Measurements from ENCODE around the gene AHRR. TPM values are rescaled to one million over a fixed set of nuclear protein-coding genes. Genes with fewer than 3 reads are reported as not detected.

The AHRR gene
- total RNA-seq, 1 experiment from 2014 or later, result 1.3 TPM

- H3K27me3 Mint-ChIP-seq (ENCODE audit: unreplicated experiment), result no peaks in the 10 kb centered on the region
- CTCF ChIA-PET, result no interaction called here
- peaks cover 5% of the 10 kb centered on the region for H3K9me3 Mint-ChIP-seq (ENCODE audit: low read depth, unreplicated experiment)
- BruUV-seq (replicated peaks), result no TSS peak
- no peak for DNase-seq
- intact Hi-C loops (cut with micrococcal nuclease; ENCODE audit: unreplicated experiment), result loop anchor here (10.0 kb wide), 1 partner anchor 166 kb away; the partner anchor contains the start of gene CEP72
- H3K36me3 Mint-ChIP-seq (ENCODE audit: insufficient read depth, unreplicated experiment), result peaks cover 78% of the 10 kb centered on the region
- TF ChIP-seq, protein P1, sequence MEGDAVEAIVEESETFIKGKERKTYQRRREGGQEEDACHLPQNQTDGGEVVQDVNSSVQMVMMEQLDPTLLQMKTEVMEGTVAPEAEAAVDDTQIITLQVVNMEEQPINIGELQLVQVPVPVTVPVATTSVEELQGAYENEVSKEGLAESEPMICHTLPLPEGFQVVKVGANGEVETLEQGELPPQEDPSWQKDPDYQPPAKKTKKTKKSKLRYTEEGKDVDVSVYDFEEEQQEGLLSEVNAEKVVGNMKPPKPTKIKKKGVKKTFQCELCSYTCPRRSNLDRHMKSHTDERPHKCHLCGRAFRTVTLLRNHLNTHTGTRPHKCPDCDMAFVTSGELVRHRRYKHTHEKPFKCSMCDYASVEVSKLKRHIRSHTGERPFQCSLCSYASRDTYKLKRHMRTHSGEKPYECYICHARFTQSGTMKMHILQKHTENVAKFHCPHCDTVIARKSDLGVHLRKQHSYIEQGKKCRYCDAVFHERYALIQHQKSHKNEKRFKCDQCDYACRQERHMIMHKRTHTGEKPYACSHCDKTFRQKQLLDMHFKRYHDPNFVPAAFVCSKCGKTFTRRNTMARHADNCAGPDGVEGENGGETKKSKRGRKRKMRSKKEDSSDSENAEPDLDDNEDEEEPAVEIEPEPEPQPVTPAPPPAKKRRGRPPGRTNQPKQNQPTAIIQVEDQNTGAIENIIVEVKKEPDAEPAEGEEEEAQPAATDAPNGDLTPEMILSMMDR (IDR thresholded peaks at IDR 0.05; ENCODE audit: unreplicated experiment), result no peak
- H3K27ac Mint-ChIP-seq (ENCODE audit: unreplicated experiment), result no peak overlapping the region
- H3K4me1 Mint-ChIP-seq (ENCODE audit: low read depth, unreplicated experiment), result peaks cover 28% of the 10 kb centered on the region
- H3K4me3 Mint-ChIP-seq (ENCODE audit: low read depth, unreplicated experiment), result no peak overlapping the region
Measured at GRCh38 chr5:449151-449550, 127.6 kb downstream of the AHRR start.

- intact Hi-C loops (cut with micrococcal nuclease; ENCODE audit: unreplicated experiment), result no loop called here
- CTCF ChIA-PET, result no interaction called here
- Mint-ChIP-seq H3K4me3 (ENCODE audit: low read depth, unreplicated experiment) (no peak overlapping the region), H3K27ac (ENCODE audit: unreplicated experiment) (no peak overlapping the region), H3K4me1 (ENCODE audit: low read depth, unreplicated experiment) (peaks cover 8% of the 10 kb centered on the region), H3K27me3 (ENCODE audit: unreplicated experiment) (no peaks in the 10 kb centered on the region), H3K9me3 (ENCODE audit: low read depth, unreplicated experiment) (peaks cover 5% of the 10 kb centered on the region), H3K36me3 (ENCODE audit: insufficient read depth, unreplicated experiment) (peaks cover 62% of the 10 kb centered on the region)
- TF ChIP-seq, protein P1 (IDR thresholded peaks at IDR 0.05; ENCODE audit: unreplicated experiment), result no peak
- no TSS peak for BruUV-seq (replicated peaks)
- no peak for DNase-seq
Measured at GRCh38 chr5:451587-452458, 130.3 kb downstream of the AHRR start.

- Mint-ChIP-seq H3K27ac (ENCODE audit: unreplicated experiment) (no peak overlapping the region), H3K4me1 (ENCODE audit: low read depth, unreplicated experiment) (peaks cover 13% of the 10 kb centered on the region), H3K9me3 (ENCODE audit: low read depth, unreplicated experiment) (peaks cover 5% of the 10 kb centered on the region), H3K36me3 (ENCODE audit: insufficient read depth, unreplicated experiment) (peaks cover 52% of the 10 kb centered on the region), H3K4me3 (ENCODE audit: low read depth, unreplicated experiment) (no peak overlapping the region), H3K27me3 (ENCODE audit: unreplicated experiment) (no peaks in the 10 kb centered on the region)
- no peak for DNase-seq
- TF ChIP-seq, protein P1 (IDR thresholded peaks at IDR 0.05; ENCODE audit: unreplicated experiment), result no peak
- no TSS peak for BruUV-seq (replicated peaks)
- intact Hi-C loops (cut with micrococcal nuclease; ENCODE audit: unreplicated experiment), result no loop called here
- CTCF ChIA-PET, result no interaction called here
Measured at GRCh38 chr5:452978-453710, 131.6 kb downstream of the AHRR start.

- H3K36me3 Mint-ChIP-seq (ENCODE audit: insufficient read depth, unreplicated experiment), result peaks cover 55% of the 10 kb centered on the region
- H3K9me3 Mint-ChIP-seq (ENCODE audit: low read depth, unreplicated experiment), result peaks cover 5% of the 10 kb centered on the region
- no peak for DNase-seq
- peaks cover 13% of the 10 kb centered on the region for H3K4me1 Mint-ChIP-seq (ENCODE audit: low read depth, unreplicated experiment)
- H3K27me3 Mint-ChIP-seq (ENCODE audit: unreplicated experiment), result no peaks in the 10 kb centered on the region
- no TSS peak for BruUV-seq (replicated peaks)
- H3K4me3 Mint-ChIP-seq (ENCODE audit: low read depth, unreplicated experiment), result no peak overlapping the region
- CTCF ChIA-PET, result no interaction called here
- intact Hi-C loops (cut with micrococcal nuclease; ENCODE audit: unreplicated experiment), result no loop called here
- H3K27ac Mint-ChIP-seq (ENCODE audit: unreplicated experiment), result no peak overlapping the region
- TF ChIP-seq, protein P1 (IDR thresholded peaks at IDR 0.05; ENCODE audit: unreplicated experiment), result no peak
Measured at GRCh38 chr5:453725-454481, 132.4 kb downstream of the AHRR start.

Data from Calu3 (cell line).